HG03060 (cell line): ENCODE data around the gene RDH5.

ENCODE experiments used
- ATAC-seq: cut with Tn5 transposase; IDR thresholded peaks from one replicate; pipeline ENCODE4 v1.9.1; 2021; ENCODE audit warnings: low read depth, moderate number of reproducible peaks; ENCODE audit not compliant: unreplicated experiment

Gene RDH5

DNA sequence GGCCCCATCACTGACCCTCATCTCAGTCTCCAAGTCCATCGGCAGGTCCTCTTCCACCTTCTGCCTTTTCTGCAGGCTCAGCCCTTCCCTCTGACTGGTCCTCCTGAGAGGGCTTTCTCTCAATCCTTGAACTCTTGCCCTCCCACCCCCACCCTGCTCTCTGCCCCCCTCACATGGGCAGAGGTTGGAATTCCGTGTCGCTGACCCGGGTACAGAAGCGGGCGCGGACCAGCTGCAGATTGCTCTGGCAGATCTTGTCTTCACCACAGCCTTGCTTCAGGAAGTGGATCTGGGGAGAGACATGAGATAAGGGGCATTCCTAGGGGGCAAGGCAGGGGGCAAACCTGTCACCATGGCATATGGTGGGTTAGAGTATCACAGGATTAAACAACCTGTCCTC is 24.8 kb upstream of the RDH5 start:
- no peak for ATAC-seq

DNA sequence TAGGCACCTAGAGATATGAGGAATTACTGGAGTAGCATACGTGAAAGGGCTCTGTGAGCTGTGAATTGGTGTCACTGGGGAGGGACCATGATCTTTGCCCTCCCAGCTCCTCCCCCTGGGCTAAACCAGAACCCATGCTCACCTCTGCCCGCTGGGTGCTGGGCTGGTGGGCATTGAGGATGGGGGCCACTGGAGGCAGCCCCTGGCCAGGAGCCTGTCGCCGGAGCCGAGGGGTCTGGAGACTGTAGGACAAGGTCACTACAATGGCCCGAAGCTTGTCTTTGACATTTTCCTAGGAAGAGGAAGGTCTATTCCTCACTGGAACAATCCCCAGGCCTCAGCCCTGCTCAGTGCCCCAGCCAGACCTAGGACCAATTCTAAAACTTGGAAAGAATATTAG is 24.1 kb upstream of the RDH5 start:
- ATAC-seq = no peak

DNA sequence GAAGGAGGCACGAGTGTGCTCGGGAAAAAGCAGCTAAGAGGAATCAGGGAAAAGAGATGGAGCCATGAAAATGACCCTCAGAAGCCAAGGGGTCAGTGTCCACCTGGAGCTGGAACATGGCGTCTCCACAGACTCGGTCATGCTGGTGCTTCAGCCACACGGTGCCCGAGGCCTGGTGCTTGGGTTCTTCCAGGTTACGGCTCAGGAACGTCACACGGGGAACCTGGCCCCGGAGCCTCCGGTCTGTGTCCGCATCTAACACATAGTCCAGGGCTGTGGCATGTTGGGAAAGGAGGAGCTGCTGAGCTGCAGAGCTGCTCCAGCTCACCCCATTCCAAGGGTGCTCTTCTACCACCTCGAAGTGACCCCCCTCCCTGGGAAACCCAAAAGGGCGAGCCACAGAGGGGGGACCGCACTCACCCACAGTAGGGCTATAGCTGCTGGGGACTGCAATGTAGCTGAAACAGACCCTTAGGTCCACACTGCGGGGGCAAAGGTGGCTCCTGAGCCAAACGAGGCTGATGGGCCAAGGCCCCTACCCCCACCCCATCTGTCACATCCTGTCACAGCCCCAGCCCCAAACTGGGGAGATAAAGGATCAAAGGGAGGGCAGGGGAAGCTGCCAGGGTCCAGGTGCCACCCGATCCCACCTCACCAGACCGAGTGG is 23.3 kb upstream of the RDH5 start:
- no peak for ATAC-seq

DNA sequence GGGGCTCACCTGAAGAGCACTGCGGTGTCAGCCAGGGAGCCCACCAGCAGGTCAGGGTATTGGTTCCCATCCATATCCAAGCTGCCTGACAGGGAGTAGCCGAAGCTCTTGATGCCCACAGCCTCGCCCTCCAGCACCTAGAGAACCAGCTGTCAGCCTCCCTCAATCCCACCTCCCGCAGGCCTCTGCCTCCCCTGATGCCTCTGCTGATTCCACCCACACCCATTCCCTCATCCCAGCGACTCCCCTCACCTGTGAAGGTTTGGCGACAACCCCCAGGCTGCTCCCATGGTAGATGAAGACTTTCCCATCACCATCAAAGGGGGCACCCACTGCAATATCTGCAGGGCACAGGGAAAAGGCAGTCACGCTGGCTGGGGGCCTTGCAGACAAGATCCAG is 22.5 kb upstream of the RDH5 start:
- ATAC-seq = no peak

DNA sequence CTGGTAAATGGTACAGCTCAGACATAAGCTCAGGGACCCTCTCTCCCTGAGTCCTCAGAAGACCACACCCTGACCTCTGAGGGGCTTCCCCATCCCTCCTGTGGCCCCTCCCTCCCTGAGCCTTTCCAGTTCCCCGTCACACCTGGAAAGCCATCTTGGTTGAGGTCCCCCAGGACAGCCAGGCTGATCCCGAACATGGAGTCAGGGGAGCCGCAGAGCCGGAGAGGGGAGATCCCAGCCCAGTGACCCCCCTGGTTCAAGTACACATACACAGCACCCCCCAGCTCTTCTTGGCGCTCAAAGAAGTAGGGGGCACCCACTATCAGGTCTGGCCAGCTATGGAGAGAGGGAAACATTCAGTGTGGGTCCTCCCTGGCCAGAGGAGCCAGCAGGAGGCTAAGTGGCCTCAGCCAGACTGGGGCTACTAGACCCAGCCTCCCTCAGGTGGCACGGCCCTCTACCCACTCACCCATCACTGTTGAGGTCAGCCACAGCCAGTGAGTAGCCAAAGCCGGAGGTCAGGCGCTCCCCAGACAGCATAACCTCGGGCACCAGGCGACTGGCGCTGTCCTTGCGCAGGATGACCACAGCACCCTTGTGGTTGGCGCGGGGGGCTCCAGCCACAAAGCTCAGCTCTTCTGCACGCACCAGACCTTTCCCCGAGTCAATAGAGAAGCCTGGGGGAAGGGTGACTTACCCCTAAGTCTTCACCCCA is 21.8 kb upstream of the RDH5 start:
- ATAC-seq = no peak

DNA sequence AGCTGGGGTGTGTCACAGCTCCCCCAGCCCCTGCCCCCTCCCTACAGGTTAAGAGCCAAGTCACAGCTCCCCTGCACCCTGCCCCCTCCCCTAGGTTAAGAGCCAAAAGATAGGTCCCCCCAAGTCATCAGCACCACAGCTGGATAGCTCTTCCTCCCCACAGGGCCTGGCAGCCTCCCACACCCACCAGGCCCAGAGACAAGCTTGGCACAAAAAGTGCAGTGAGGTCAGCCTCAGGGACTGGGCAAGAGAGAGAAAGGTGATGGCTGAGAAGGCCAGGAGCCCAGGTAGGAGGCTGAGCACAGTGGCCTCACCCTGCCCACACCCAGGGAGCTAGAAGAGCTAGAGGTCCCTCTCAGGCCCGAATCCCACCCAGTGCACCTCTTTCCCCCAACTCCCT is 21.2 kb upstream of the RDH5 start:
- no peak for ATAC-seq

DNA sequence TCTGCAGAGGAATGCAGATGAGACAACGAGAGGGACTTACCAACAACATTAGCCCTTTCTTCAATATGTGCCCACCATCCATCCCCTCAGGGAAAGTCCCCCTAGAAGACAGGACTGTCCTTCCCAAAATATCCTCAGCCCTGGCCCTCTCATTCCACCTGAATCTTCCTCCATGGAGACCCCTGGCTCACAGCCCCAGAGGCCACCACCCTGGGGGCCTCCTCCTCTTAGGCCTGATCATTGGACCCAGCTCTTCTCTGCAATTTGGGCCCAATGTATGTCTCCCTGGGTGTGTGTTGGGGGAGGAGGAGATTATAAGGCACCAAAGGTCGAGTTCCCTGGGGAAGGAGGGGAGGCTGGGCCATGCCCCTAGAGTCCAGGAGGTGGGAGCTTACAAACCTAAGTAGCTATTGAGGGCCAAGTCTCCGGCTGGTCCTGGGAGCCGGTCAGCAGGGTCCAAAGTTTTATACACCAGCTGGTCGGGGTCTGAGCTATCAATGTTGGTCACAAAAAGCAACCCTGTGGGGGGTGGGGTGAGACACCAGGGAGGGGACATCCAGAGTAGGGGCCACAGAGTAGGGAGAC is 20.6 kb upstream of the RDH5 start:
- no peak for ATAC-seq

DNA sequence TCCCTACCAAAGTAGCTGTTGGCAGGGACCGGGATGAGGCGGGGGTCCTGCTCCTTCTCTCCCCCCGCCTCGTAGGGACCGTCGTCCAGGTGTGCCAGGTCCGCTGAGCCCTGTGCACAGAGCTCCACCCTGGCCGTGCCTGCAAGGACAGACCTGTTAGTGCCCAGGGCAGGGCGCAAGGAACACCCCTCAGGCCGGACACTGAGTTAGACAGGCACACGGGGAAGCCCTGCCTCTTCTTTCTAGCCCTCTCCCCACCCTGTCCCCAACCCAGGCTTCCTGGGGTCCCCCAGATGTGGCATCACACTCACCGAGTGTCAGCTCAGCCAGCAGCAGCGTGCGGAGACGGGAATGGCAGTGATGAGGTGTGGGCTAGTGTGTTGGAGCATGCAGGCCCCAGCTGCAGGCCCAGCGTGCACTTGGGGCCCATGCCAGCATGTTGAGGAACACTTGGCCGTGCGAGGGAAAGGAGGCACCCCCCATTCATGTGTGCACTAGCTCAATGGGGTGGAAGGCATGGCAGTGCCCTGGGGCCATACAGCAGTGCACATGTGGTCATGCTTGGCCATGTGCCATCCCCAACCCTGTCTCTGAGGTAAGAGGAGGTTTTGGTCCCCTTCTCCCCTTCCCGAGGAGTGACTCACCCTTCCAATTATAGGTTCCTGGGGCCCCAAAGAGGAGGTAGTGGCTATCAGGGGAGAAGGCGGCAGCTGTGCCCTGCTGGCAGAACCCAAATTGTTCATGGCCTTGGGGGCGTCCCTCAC is 19.8 kb upstream of the RDH5 start:
- no peak for ATAC-seq

DNA sequence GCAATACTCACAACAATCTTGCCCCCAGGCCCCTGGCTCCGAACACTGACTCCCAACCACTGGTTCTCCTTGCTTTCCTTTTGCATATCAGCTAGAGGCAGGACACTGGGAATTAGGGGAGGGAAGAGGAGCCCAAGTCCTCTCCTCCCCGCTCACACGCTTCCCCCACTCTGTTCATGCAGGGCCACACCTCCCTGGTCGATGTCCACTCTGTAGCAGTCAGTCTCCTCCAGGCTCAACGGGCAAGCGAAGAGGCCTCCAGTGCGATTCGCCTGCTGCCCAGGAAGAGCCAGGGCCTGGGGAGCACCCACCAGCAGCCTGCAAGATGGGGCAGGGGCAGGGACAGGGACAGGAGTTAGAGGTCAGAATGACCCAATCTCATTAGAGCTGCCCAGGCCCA is 17.3 kb upstream of the RDH5 start:
- ATAC-seq = no peak

DNA sequence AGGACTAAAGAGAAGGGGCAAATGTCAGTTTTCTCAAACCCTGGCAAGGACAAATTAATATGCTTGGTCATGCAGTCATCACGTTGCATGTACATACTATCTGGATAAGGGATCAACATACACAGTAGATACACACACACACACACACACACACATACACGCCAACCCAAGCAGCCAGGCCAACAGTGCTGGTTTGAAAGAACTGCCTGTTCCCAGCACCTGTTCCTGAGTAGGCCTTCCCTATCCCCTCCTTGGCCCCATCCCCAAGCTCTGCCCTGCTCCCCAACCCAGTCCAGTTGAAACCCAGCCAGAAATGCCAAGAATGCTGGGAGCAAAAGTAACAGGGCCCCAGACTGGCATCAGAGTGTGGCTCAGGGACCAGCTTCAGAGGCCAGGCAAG is 16.9 kb upstream of the RDH5 start:
- no peak for ATAC-seq

DNA sequence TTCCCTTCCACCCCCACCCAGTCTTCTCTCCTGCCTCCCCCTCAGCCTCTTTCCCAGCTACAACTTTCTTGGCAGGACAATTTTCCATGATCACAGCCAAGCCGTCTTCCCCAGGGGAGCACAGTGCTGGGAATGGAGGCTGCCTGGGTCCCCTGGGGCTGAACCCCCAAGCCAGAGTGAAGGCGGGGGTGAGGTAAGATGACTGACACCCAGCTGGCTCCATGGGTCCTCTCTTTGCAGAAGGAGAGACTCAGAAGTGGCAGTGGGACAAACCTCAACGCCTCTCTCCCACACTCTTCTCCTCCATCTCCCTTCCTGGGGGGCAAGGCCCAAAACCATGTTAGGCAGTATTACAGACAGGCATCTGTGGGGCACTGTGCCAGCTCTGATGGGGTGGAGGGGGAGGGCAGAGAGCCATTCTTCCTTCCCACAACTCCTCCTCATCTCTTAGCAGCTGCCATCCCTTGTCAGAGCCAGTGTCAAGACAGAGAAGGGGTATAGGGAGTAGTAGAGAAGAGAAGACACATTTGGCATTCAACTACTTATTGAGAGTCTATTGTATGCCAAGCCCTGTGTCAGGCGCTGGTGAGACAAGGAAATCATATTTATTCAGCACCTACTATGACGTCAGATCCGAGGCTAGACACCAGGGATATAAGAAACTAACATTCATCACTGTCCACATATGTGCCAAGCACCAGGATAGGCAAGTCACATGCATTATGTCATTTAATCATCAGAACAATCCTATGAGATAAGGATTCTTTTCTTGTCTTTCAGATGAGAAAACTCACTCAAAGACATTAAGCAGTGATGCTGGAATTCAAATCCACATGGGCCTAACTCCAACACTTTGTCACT is 16.1 kb upstream of the RDH5 start:
- ATAC-seq = no peak

DNA sequence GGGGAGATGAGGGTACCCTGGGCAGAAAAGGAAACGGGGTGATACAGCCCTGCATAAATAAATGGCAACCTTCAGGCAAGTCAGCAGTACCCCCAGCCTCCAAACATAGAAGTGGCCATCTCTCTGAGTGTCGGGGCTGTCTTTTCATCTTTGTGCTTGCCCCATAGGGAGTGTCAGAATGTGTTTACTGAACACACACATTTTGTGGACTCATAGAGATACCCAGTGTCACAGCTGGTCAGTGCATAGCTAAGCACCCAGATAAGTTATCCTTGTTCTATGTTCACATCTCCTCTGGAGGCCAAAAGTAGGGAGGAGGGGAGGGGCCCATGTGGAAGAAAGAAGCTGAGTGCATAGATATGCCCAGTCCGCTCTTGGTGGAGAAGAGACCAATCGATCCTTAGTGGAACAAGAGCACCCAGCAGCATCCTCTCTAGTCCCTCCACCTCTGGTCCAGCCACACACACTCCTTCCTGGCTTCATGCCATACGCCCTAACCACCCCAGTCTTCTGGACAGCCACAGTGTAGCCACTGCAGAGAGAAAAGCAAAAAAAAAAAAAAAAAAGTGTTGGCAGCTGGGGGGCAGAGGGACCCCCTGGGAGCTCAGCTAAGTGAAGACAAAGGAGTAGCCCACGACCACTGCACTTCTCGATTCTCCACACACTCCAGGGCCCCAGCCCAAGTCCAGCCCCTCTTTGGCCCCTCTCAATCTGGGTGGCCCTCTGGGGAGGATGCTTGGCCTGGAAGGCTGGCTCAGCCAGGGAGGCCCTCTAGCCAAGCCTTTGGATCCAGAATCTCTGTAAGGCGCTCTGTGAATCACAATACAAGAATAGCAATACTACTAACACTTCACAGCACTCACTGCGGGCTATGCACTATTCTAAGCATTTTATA is 15.1 kb upstream of the RDH5 start:
- ATAC-seq = no peak

DNA sequence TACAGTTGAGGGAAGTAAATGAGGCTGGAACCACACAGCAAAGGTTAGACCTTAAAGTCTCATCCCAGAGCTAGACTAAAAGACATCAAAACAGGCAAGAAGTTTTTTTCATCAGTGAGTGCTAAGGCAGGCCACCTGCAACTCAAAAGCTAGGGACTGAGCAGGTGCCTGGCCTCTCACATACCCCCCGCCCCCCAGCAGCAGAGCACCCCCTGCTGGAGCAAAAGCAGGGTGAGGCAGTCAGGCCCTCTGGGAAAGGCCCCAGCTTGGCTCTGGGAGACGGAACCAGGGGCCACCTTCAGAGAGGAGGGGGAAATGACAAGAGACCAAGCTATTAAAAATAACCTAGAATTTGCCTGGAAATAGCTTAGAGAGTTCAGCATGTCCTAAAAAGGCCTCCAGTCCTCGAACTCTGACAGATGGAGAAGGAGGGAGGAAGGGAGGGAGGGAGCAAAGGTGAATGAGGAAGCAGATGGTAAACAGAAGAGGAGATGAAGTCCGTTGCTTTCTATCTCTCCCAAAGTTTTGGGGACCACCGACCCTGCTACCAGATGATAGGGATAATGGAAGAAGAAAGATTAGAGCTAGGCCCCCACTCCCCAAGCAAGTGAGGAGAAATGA is 14.3 kb upstream of the RDH5 start:
- ATAC-seq = no peak

DNA sequence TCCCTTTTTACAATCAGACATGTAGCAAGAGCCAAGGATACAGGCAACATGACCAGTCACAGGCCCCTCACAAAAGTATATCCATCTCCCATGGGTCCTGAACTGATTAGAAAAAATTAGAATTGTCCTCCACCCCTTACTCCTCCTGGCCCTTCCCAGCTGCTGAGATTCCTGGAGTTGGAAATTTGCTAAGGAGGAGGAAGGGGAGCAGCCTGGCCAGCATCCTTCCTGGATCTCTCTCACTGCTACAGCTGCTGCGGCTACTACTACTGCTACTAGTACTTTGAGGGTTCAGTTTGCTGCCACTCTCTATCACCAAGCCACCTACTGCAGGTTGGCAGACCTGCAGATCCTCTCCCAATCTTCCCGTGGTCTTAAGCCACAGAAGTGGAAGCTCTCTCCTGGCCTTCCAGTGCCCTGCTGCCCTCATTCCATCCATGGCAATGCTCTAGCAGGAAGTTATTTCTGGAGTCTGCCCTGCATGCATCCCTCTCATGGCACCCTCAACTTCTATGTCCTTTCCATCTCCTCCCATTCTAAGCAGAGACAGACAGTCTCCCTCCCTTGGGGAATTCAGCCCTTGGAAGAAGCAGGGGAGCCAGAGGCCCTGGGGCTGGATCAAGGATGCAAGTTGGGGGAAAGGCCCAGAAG is 13.5 kb upstream of the RDH5 start:
- ATAC-seq = no peak

DNA sequence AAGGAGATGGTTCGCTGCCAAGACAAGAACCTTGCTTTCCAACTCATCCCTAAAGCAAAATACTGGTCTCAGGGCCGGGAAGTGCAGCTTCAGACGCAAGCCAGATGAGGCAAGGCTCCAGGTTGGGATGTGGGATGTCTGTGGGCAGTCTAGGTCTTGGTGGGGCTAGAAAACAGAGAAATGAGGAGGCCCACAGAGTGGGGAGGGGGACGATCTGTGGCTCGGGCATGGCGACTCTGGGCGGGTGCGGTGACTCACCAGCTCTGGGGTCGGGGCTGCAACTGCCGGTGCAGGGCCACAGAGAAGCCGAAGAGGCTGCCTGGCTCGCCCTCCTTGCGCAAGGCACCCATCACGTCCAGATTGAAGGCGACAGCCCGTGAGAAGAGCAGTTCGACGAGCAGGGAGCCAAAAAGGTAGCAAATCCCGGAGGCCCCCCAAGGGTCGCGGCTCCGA is 12.9 kb upstream of the RDH5 start:
- no peak for ATAC-seq

DNA sequence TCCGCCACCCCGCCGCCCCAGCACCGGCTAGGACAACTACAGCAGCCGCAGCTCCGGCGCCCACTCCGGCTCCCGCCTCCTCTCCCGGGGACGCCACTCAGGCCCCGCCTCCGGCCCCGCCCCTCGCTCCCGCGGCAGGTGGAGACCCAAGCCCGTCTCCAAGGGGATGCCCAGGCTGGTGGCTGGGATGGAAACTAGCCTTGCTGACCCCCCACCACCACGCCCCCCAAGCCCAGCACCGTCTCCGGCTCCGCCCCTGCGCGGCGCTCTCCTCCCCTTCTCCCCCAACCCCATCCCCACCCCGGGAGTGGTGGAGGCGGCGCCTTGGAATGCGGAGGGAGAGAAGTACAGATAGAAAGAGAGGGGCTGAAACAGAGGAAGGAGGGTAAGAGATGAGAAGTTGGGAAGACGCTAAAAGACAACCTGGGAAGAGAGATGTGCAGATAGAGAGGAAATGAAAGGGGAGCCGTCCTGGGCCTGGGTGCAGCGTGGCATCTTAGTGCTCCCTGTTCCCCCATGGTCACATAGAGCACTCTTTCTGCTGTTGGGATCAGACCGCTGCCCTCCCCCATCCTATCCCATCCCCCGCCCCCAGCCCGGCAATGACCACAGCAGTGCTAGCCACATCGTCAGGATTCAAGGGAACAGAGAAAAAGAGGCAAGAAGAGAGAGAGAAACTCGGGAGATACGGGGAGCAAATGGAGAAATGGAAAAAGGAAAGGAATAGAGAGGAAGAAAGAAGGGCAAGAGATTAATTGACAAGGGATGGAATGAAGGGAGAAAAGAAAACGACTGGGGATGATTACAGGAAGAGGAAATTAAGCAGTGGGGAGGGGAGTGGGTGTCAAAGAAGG is 12.1 kb upstream of the RDH5 start, which contains the start of gene ITGA7:
Gene ITGA7, minus strand, starts transcription at position 64 of the 854 bp plus-strand sequence. CDS start 222 bp downstream, outside the sequence.
- ATAC-seq = no peak

DNA sequence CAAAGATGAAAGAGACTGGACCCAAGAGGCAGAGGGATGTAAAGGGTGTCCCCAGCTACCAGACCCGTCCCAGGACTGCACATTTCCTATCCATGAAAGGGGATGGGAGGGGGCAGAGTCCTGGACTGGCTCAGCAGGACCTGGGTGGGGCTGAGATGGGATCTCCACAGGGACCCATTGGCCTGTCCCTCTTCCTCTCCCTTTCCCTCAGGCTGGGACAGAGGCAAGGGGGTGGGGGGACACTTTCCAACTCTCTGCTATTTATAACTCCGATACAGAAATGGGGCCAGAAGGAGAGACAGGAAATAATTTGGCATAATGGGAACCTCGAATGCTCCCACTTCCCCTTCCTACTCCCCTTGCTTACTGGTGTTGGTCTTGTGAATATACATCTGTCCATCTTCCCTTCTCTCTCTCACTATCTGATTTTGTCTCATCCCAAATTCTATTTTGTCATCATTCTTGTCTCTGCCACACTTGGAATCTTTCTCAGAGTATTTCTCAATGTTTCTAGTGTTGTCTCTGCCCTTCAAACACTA is 11.4 kb upstream of the RDH5 start:
- ATAC-seq = no peak
